CD8-positive, alpha-beta memory T cell (primary cell): ENCODE results near the gene SYTL3. TPM values are rescaled to one million over a fixed set of nuclear protein-coding genes. Genes with fewer than 3 reads are reported as not detected.

Experiments
- CTCF ChIA-PET: fragments of 350-600 bp; sonication (Branson Sonifier 250); formaldehyde crosslinking; loops from one replicate; lab custom pipeline; 2021; ENCODE audit warnings: antibody characterized with exemption; lab: Charles Lee
- POLR2A ChIA-PET: fragments of 350-600 bp; sonication (Branson Sonifier 250); formaldehyde crosslinking; loops from one replicate; lab custom pipeline; 2021; ENCODE audit warnings: antibody characterized with exemption; lab: Charles Lee
- DNase-seq, 5 donors: peaks; one replicate each; pipeline versions ENCODE4 v3.0.0 to v3.0.0-alpha.2; 2020 to 2022; ENCODE audit warnings: mixed read lengths in 1 of 5
- H3K27ac ChIP-seq: one replicate; pipeline ENCODE4 v1.7.0; 2013; ENCODE audit warnings: low read depth, mild to moderate bottlenecking, low read length, moderate library complexity
- H3K27me3 ChIP-seq: 2 replicates; pipeline ENCODE4 v1.7.0; 2013; ENCODE audit warnings: low read length, mild to moderate bottlenecking; ENCODE audit not compliant: insufficient read depth, poor library complexity, severe bottlenecking
- H3K36me3 ChIP-seq: 2 replicates; pipeline ENCODE4 v1.7.0; 2013; ENCODE audit warnings: mild to moderate bottlenecking, low read length, moderate library complexity; ENCODE audit not compliant: insufficient read depth
- H3K4me1 ChIP-seq: 2 replicates; pipeline ENCODE4 v1.7.0; 2013; ENCODE audit warnings: mild to moderate bottlenecking, low read length, moderate library complexity; ENCODE audit not compliant: insufficient read depth
- H3K4me3 ChIP-seq: 2 replicates; pipeline ENCODE4 v1.7.0; 2013; ENCODE audit warnings: mild to moderate bottlenecking, low read length
- H3K9me3 ChIP-seq: 2 replicates; pipeline ENCODE4 v1.7.0; 2013; ENCODE audit warnings: mild to moderate bottlenecking, low read length
- H3K27ac Mint-ChIP-seq, 8 donors: one replicate each; pipeline ENCODE4 v1.8.0; 2020 to 2021; ENCODE audit warnings: mixed read lengths in 8 of 8, mild to moderate bottlenecking in 6 of 8, inconsistent platforms in 3 of 8, moderate library complexity in 3 of 8
- H3K27me3 Mint-ChIP-seq, 2 donors: one replicate each; pipeline ENCODE4 v1.8.0; 2020 to 2021; ENCODE audit warnings: mixed read lengths in 2 of 2, mild to moderate bottlenecking in 1 of 2, moderate library complexity in 1 of 2
- H3K36me3 Mint-ChIP-seq, 3 donors: one replicate each; pipeline ENCODE4 v1.8.0; 2020 to 2021; ENCODE audit warnings: mixed read lengths in 3 of 3, inconsistent platforms in 1 of 3, mild to moderate bottlenecking in 1 of 3
- H3K4me1 Mint-ChIP-seq, 3 donors: one replicate each; pipeline ENCODE4 v1.8.0; 2020 to 2021; ENCODE audit warnings: mixed read lengths in 3 of 3, inconsistent platforms in 1 of 3, mild to moderate bottlenecking in 1 of 3
- H3K4me3 Mint-ChIP-seq, 7 donors: one replicate each; pipeline ENCODE4 v1.8.0; 2020 to 2021; ENCODE audit warnings: mixed read lengths in 7 of 7, mild to moderate bottlenecking in 6 of 7, moderate library complexity in 4 of 7, inconsistent platforms in 2 of 7
- H3K9me3 Mint-ChIP-seq, 5 donors: one replicate each; pipeline ENCODE4 v1.8.0; 2020 to 2022; ENCODE audit warnings: mixed read lengths in 5 of 5, mild to moderate bottlenecking in 3 of 5, moderate library complexity in 2 of 5, inconsistent platforms in 1 of 5
- polyA plus RNA-seq: library from polyadenylated mRNA; unstranded; fragments of 300-500 nt; fragmentation: Illumina TruSeq; gene quantifications from one replicate; pipeline ENCODE4 v1.2.3, GENCODE V29; 2021
- total RNA-seq, 2 experiments: library from RNA; stranded (reverse); gene quantifications; one replicate each; pipeline ENCODE4 v1.2.3, GENCODE V29; 2021

Gene SYTL3
- total and polyA plus RNA-seq, 3 experiments from 2014 or later: 19.5 to 102 (median 96.6) TPM

DNA sequence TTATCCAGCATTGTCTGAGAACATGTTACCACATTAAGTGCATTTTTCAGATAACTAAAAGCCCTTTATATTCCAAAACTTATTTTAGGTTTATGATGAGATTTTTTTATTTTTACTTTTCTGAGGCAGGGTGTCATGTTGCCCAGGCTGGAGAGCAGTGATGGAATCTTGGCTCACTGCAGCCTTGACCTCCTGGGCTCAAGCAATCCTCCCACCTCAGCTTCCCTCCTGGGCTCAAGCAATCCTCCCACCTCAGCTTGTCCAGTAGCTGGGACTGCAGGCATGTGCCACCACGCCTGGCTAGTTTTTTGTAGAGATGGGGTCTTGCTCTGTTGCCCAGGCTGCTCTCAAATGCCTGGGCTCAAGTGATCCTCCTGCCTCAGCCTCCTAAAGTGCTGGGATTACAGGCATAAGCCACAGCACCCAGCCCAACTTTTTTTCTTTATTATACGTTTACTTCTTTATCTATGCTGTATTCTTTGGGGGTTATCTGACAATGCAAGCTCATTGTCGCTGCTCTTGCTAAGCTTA is 11.5 kb upstream of the SYTL3 start:
- ChIA-PET POLR2A (no interaction called here), CTCF (interaction anchor here (1.1 to 1.5 kb wide), 2 partner anchors 15 to 53 kb away, joined by 3 read pairs; no protein-coding TSS in a partner anchor)
- DNase-seq: no peak
- Histone ChIP-seq H3K9me3 (no peaks in the 10 kb centered on the region), H3K27me3 (no peaks in the 10 kb centered on the region), H3K27ac (no peak overlapping the region), H3K4me1 (peaks cover 70% of the 10 kb centered on the region), H3K36me3 (peaks cover 14% of the 10 kb centered on the region), H3K4me3 (no peak overlapping the region)
- peaks cover 0 to 2% of the 10 kb centered on the region in 2 donors for H3K27me3 Mint-ChIP-seq
- H3K9me3 Mint-ChIP-seq: no peaks in the 10 kb centered on the region
- H3K4me3 Mint-ChIP-seq: peak overlapping the region in 2 of 7 donors; percentile 36 to 40
- H3K36me3 Mint-ChIP-seq: peaks cover 12 to 70% (median 19%) of the 10 kb centered on the region in 3 donors
- peaks cover 69 to 88% (median 88%) of the 10 kb centered on the region in 3 donors for H3K4me1 Mint-ChIP-seq
- H3K27ac Mint-ChIP-seq: peak overlapping the region; percentile 44 to 89 (median 68)

DNA sequence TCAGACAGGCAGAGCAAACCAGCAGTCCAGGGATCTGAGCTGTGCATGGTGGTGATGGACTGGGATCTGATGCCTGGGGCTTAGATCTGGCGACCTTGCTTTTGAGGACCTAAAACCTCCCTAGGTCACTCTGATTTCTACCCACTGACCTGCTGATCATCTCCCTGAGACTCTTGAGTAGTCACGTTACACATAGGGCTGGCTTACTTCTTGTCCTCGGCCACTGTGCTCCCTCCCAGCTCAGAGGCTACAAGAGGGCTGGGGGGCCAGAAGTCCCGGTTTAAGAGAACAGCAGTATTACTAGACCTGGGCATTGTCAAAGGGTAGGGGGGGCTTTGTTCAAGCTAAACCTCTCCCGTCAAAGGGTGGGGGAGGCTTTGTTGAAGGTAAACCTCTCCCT is 10.8 kb upstream of the SYTL3 start:
- H3K27ac ChIP-seq: no peak overlapping the region

GRCh38 chr6:158640519-158640918 is 9.3 kb upstream of the SYTL3 start:
- ChIA-PET CTCF (interaction anchor here (1.0 to 2.2 kb wide), 2 partner anchors 12 kb away, joined by 3 to 6 read pairs; no protein-coding TSS in a partner anchor), POLR2A (interaction anchor here (0.6 to 1.4 kb wide), 3 partner anchors 10 to 117 kb away, joined by 3 to 5 read pairs (median 4); no protein-coding TSS in a partner anchor)
- Histone ChIP-seq H3K9me3 (no peaks in the 10 kb centered on the region), H3K4me3 (no peak overlapping the region), H3K36me3 (peaks cover 14% of the 10 kb centered on the region), H3K4me1 (peaks cover 65% of the 10 kb centered on the region), H3K27me3 (no peaks in the 10 kb centered on the region), H3K27ac (no peak overlapping the region)
- peak in 1 of 5 donors; percentile 31 for DNase-seq
- Mint-ChIP-seq H3K9me3 (no peaks in the 10 kb centered on the region), H3K27ac (peak overlapping the region; percentile 64 to 98 (median 91)), H3K4me1 (peaks cover 63 to 84% (median 79%) of the 10 kb centered on the region in 3 donors), H3K27me3 (peaks cover 0 to 2% of the 10 kb centered on the region in 2 donors), H3K36me3 (peaks cover 12 to 71% (median 14%) of the 10 kb centered on the region in 3 donors), H3K4me3 (peak overlapping the region; percentile 22 to 85 (median 57))

More for the DNA sequence above, 10.8 kb upstream of the SYTL3 start:
- peak overlapping the region in 3 of 7 donors; percentile 9 to 40 (median 36) for H3K4me3 Mint-ChIP-seq
- H3K27me3 Mint-ChIP-seq: peaks cover 0 to 2% of the 10 kb centered on the region in 2 donors
- H3K9me3 ChIP-seq: no peaks in the 10 kb centered on the region
- no peak for DNase-seq
- peaks cover 14% of the 10 kb centered on the region for H3K36me3 ChIP-seq
- POLR2A ChIA-PET: no interaction called here
- H3K4me1 Mint-ChIP-seq: peaks cover 69 to 89% (median 86%) of the 10 kb centered on the region in 3 donors
- no peaks in the 10 kb centered on the region for H3K9me3 Mint-ChIP-seq
- peaks cover 12 to 73% (median 19%) of the 10 kb centered on the region in 3 donors for H3K36me3 Mint-ChIP-seq
- H3K4me3 ChIP-seq: no peak overlapping the region
- peaks cover 70% of the 10 kb centered on the region for H3K4me1 ChIP-seq
- no peaks in the 10 kb centered on the region for H3K27me3 ChIP-seq
- peak overlapping the region; percentile 43 to 89 (median 74) for H3K27ac Mint-ChIP-seq
- CTCF ChIA-PET: interaction anchor here (2.2 kb wide), 1 partner anchor 14 kb away, joined by 6 read pairs; no protein-coding TSS in a partner anchor

DNA sequence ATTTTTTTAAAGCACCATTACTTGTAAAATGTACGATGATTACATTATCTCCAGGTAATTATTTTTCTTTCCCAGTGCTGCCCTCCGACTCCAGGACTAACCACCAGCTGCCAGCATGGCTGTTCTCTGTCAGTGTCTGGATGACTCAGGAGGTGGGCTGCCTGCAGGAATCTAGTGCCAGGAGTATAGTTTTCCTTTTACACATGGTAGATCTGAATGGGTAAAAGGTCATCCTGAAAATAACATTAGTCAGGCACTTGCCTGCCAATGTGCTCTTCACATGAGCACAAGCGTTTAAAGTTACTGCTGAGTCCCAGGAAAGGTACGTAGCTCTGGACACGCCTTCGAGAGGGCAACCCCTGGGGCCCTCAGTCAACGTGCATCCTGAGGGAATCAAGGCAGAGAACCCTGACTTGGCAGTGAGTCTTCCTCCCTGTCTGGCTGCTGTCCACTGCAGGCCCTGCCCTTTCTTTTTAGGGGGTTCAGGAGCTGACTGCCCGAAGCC is 7.7 kb upstream of the SYTL3 start:
- POLR2A ChIA-PET: interaction anchor here (0.9 kb wide), 1 partner anchor 11 kb away, joined by 4 read pairs; no protein-coding TSS in a partner anchor
- Histone ChIP-seq H3K27ac (no peak overlapping the region), H3K9me3 (no peaks in the 10 kb centered on the region), H3K27me3 (no peaks in the 10 kb centered on the region), H3K4me1 (peaks cover 56% of the 10 kb centered on the region), H3K36me3 (peaks cover 5% of the 10 kb centered on the region), H3K4me3 (peak overlapping the region; percentile 82)
- peaks cover 56 to 82% (median 73%) of the 10 kb centered on the region in 3 donors for H3K4me1 Mint-ChIP-seq
- H3K9me3 Mint-ChIP-seq: no peaks in the 10 kb centered on the region
- CTCF ChIA-PET: interaction anchor here (2.0 to 3.9 kb wide), 3 partner anchors 11 to 49 kb away, joined by 6 to 26 read pairs (median 23); no protein-coding TSS in a partner anchor
- H3K4me3 Mint-ChIP-seq: peak overlapping the region; percentile 97 to 100 (median 99)
- H3K36me3 Mint-ChIP-seq: peaks cover 4 to 56% (median 6%) of the 10 kb centered on the region in 3 donors
- H3K27ac Mint-ChIP-seq: peak overlapping the region; percentile 78 to 100 (median 99)
- H3K27me3 Mint-ChIP-seq: no peaks in the 10 kb centered on the region
- DNase-seq: no peak

DNA sequence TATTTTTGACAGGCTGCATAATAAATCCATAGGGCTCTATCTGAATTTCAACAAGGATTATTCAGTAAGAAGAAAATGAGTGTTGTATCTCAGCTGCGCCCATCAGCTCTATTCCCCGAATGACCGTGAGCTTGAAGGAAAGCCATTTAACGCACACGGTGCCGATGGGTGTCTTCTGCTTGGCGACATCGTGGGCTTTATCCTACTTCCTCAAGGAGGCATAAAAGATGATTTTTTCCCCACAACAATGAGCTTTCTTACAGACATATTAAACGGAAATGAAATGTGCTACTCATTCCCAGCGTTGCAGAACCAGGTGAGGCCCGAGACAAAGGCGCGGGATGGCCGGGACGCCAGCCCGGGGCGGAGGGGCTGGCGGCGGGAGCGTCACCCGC is 6.0 kb upstream of the SYTL3 start:
- Mint-ChIP-seq H3K9me3 (no peaks in the 10 kb centered on the region), H3K4me3 (peak overlapping the region; percentile 97 to 100 (median 99)), H3K27ac (peak overlapping the region; percentile 90 to 100 (median 99)), H3K27me3 (no peaks in the 10 kb centered on the region), H3K4me1 (peaks cover 57 to 82% (median 67%) of the 10 kb centered on the region in 3 donors), H3K36me3 (peaks cover 4 to 46% (median 4%) of the 10 kb centered on the region in 3 donors)
- ChIA-PET CTCF (interaction anchor here (0.8 to 3.9 kb wide), 10 partner anchors 9 to 329 kb away, joined by 3 to 26 read pairs (median 4); no protein-coding TSS in a partner anchor), POLR2A (interaction anchor here (0.6 to 2.3 kb wide), 8 partner anchors 8 to 419 kb away, joined by 3 to 46 read pairs (median 4); no protein-coding TSS in a partner anchor)
- Histone ChIP-seq H3K4me1 (peaks cover 53% of the 10 kb centered on the region), H3K27me3 (no peaks in the 10 kb centered on the region), H3K36me3 (no peaks in the 10 kb centered on the region), H3K27ac (peak overlapping the region; percentile 93), H3K4me3 (peak overlapping the region; percentile 82), H3K9me3 (no peaks in the 10 kb centered on the region)
- DNase-seq: peak in 1 of 5 donors; percentile 25

DNA sequence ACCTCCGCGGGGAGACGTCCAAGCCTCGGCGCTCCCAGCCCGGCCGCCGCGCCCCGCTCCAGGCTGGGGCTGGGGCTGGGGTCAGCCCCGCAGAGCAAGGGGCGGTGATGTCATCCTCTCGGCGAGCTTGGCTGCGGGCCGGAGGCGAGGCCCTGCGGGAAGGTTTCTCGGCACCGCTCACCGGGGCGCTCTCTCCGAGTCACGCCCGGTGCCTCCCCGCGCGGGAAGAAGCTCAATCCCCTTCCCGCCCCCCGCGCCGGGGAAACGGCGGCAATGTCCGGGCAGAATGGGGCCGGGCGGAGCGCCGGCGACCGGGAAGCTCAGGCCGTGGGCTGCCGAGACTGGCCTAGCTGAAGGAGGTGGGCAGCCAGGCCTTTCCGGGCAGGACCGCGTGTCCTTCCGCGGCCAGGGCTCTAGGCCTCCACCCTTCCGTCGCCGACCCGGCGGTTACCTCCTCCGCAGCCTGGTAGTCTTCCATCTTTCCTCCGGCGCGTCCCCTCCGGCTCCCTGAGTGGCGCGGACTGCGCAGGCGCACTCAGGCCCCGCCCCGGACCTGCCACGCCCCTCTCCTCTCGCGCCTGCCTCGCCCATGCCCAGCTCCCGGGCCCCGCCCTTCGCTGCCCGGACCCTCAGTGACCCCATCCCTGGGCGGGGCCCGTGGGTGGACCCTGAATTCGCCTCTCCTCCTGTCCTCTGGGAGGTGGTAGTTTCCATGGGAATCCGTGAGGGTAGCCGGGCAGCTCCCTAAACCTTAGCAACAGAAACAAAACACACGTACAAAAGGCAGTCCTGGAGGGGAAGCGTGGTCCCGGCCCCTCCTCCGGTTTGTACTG is 5.4 kb upstream of the SYTL3 start, which contains the start of gene DYNLT1:
Gene DYNLT1 (minus strand): TSS at position 513 of the 833 bp plus-strand sequence. CDS start 35 bp downstream, at position 478.
- H3K4me3 Mint-ChIP-seq: peak within 1 kb of the TSS; percentile 97 to 100 (median 99)
- ChIA-PET POLR2A (interaction anchor here (0.5 to 2.3 kb wide), 10 partner anchors 9 to 457 kb away, joined by 3 to 46 read pairs (median 4); partner anchors contain the start of gene TMEM181), CTCF (interaction anchor here (0.8 to 3.9 kb wide), 12 partner anchors 9 to 423 kb away, joined by 3 to 26 read pairs (median 4); no protein-coding TSS in a partner anchor)
- no peaks in the 10 kb centered on the region for H3K27me3 ChIP-seq
- no peaks in the 10 kb centered on the region for H3K9me3 ChIP-seq
- H3K4me3 ChIP-seq: peak within 1 kb of the TSS; percentile 82
- H3K36me3 Mint-ChIP-seq: peaks cover 4 to 40% (median 4%) of the 10 kb centered on the region in 3 donors
- H3K36me3 ChIP-seq: no peaks in the 10 kb centered on the region
- H3K4me1 Mint-ChIP-seq: peaks cover 57 to 82% (median 67%) of the 10 kb centered on the region in 3 donors
- peak; percentile 76 to 89 (median 86) for DNase-seq
- peaks cover 55% of the 10 kb centered on the region for H3K4me1 ChIP-seq
- H3K9me3 Mint-ChIP-seq: no peaks in the 10 kb centered on the region
- no peaks in the 10 kb centered on the region for H3K27me3 Mint-ChIP-seq
- H3K27ac ChIP-seq: peak within 1 kb of the TSS; percentile 93
- H3K27ac Mint-ChIP-seq: peak within 1 kb of the TSS; percentile 90 to 100 (median 99)
